ENCODE results near the gene SDK1.

- TF ChIP-seq CTCF (IDR thresholded peaks at IDR 0.05) (no peak), POLR2AphosphoS5 (IDR thresholded peaks at IDR 0.05) (no peak)
Observed at GRCh38 chr7:4209126-4209525, 908.1 kb downstream of the SDK1 start.
